HCT116 (cell line): ENCODE measurements around the gene SERPINB13.

ENCODE experiments used
- CEBPB ChIP-seq: IDR thresholded peaks from 2 replicates; pipeline ENCODE4 v1.6.1; 2012; ENCODE audit warnings: low read depth
- EZH2 ChIP-seq: fragments of 200-600 bp; sonication (generic); IDR thresholded peaks from 2 replicates; pipeline ENCODE4 v1.6.1; 2017; ENCODE audit warnings: antibody characterized with exemption, mixed run types
- JUND ChIP-seq: IDR thresholded peaks from 2 replicates; pipeline ENCODE4 v1.6.1; 2012
- POLR2A ChIP-seq: IDR thresholded peaks from 2 replicates; pipeline ENCODE4 v1.7.0; 2011; ENCODE audit warnings: borderline replicate concordance; ENCODE audit not compliant: insufficient read depth, insufficient read length; ENCODE audit errors: extremely low read depth
- POLR2AphosphoS5 ChIP-seq: IDR thresholded peaks from 2 replicates; pipeline ENCODE4 v1.6.1; 2011; ENCODE audit warnings: mild to moderate bottlenecking, low read depth, low read length, moderate library complexity
- RAD21 ChIP-seq: IDR thresholded peaks from 2 replicates; pipeline ENCODE4 v1.6.1; 2012; ENCODE audit warnings: low read depth, mild to moderate bottlenecking
- SIN3A ChIP-seq: IDR thresholded peaks from 2 replicates; pipeline ENCODE4 v1.6.1; 2012; ENCODE audit warnings: low read depth
- TCF7L2 ChIP-seq: IDR thresholded peaks from 2 replicates; pipeline ENCODE4 v1.7.0; 2011; ENCODE audit warnings: borderline replicate concordance, inconsistent platforms; ENCODE audit not compliant: insufficient read depth, insufficient read length; ENCODE audit errors: extremely low read depth
- YY1 ChIP-seq: IDR thresholded peaks from 2 replicates; pipeline ENCODE4 v1.6.1; 2011; ENCODE audit warnings: low read length, low read depth, moderate library complexity, mild to moderate bottlenecking; ENCODE audit not compliant: insufficient replicate concordance; ENCODE audit errors: extremely low read depth
- TF ChIP-seq, protein P1 (sequence below), 3 experiments: fragments of 200-600 bp in 1 of 3; sonication (generic) in 1 of 3; IDR thresholded peaks in 2 of 3; conservative IDR thresholded peaks in 1 of 3; 2 replicates each; pipeline ENCODE4 v1.5.1; 2012 to 2017; ENCODE audit warnings: low read depth in 2 of 3, low read length in 2 of 3, antibody characterized with exemption in 1 of 3, borderline replicate concordance in 1 of 3, control low read depth in 1 of 3, mild to moderate bottlenecking in 1 of 3, mixed read lengths in 1 of 3, mixed run types in 1 of 3, moderate library complexity in 1 of 3; ENCODE audit not compliant: insufficient read depth in 1 of 3
- TF ChIP-seq, protein P2 (sequence below): IDR thresholded peaks from 2 replicates; pipeline ENCODE4 v1.6.1; 2012
- TF ChIP-seq, protein P3 (sequence below): IDR thresholded peaks from 2 replicates; pipeline ENCODE4 v1.6.1; 2012

DNA sequence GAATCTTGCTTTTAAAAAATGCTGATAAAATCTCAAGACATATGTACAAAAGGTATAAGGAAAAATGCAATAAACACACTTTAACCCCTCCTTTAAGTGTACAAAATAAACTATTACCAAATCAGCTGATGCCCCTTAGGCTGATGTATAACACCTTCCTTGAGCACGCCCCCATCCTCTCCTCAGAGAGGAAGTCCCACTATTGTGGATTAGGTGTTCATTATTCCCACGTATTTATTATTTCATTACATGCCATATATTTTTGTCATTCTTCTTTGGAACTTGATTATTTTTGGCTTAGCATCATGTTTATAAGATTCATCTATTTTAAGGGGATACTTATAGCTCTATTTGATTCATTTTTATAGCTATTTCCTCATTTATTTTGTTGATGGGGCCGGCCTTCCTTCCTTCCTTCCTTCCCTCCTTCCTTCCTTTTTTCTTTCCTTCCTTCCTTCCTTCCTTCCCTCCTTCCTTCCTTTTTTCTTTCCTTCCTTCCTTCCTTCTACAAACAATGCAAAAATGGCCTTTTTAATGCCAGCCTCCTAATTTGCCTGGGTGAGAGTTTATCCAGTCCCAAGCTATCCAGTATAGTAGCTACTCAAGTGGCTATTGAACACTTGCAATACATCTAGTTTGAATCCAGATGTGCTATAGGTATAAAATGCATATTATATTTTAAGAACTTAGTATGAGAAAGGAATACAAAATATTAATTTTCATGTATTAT lies 4.0 kb downstream of the SERPINB13 start:
- TF ChIP-seq POLR2AphosphoS5 (no peak), SIN3A (no peak), RAD21 (no peak), EZH2 (no peak), TCF7L2 (no peak), POLR2A (no peak), JUND (no peak), YY1 (no peak), CEBPB (no peak)
- TF ChIP-seq, protein P1, sequence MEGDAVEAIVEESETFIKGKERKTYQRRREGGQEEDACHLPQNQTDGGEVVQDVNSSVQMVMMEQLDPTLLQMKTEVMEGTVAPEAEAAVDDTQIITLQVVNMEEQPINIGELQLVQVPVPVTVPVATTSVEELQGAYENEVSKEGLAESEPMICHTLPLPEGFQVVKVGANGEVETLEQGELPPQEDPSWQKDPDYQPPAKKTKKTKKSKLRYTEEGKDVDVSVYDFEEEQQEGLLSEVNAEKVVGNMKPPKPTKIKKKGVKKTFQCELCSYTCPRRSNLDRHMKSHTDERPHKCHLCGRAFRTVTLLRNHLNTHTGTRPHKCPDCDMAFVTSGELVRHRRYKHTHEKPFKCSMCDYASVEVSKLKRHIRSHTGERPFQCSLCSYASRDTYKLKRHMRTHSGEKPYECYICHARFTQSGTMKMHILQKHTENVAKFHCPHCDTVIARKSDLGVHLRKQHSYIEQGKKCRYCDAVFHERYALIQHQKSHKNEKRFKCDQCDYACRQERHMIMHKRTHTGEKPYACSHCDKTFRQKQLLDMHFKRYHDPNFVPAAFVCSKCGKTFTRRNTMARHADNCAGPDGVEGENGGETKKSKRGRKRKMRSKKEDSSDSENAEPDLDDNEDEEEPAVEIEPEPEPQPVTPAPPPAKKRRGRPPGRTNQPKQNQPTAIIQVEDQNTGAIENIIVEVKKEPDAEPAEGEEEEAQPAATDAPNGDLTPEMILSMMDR (IDR thresholded peaks at IDR 0.05 in 2 of 3, conservative IDR thresholded peaks at IDR 0.05 in 1 of 3; ENCODE audit: borderline replicate concordance in 1 of 3, insufficient read depth in 1 of 3, low read depth in 2 of 3, low read length in 2 of 3) = no peak
- TF ChIP-seq, protein P2, sequence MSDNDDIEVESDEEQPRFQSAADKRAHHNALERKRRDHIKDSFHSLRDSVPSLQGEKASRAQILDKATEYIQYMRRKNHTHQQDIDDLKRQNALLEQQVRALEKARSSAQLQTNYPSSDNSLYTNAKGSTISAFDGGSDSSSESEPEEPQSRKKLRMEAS = no peak
- TF ChIP-seq, protein P3, sequence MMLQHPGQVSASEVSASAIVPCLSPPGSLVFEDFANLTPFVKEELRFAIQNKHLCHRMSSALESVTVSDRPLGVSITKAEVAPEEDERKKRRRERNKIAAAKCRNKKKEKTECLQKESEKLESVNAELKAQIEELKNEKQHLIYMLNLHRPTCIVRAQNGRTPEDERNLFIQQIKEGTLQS = no peak
